ENCODE data around the gene ANKRD34C. TPM values are rescaled to one million over a fixed set of nuclear protein-coding genes. Genes with fewer than 3 reads are reported as not detected.

The ANKRD34C gene
- total and polyA plus RNA-seq, 2 of the 8 experiments (the other 6 are each of a cell fraction or from before 2014, with no cell fraction given), result 0.02 TPM; not detected in 1

GRCh38 chr15:79321876-79322275 lies 39.4 kb downstream of the ANKRD34C start:
- FAIRE-seq, result no peak
- Histone ChIP-seq H3K56ac (replicated peaks; ENCODE audit: insufficient read length, low read depth, low read length) (no peak overlapping the region), H4K91ac (replicated peaks; ENCODE audit: insufficient read length, low read length) (no peak overlapping the region), H3K36me3 (ENCODE audit: control insufficient read depth in 2 of 4, insufficient read depth in 4 of 4, low read length in 3 of 4) (peaks cover 4 to 51% (median 29%) of the 10 kb centered on the region in 4 experiments; a peak in 7 of 8 replicates), H3K4me2 (ENCODE audit: insufficient read depth in 1 of 2, low read depth in 2 of 2, low read length in 2 of 2) (no peak overlapping the region), H3K27ac (ENCODE audit: low read depth, low read length) (no peak overlapping the region), H3K9ac (replicated peaks in 1 of 4; ENCODE audit: extremely low read depth in 1 of 4, low read depth in 3 of 4, low read length in 3 of 4) (no peak overlapping the region), H3K27me3 (replicated peaks in 1 of 4; ENCODE audit: control insufficient read depth in 3 of 4, extremely low read depth in 1 of 4, insufficient read depth in 3 of 4, low read length in 3 of 4) (no peaks in the 10 kb centered on the region), H3K18ac (ENCODE audit: extremely low read depth, low read length) (no peak overlapping the region), H3K9me3 (ENCODE audit: insufficient read depth in 2 of 2, low read depth in 1 of 2, low read length in 1 of 2) (peaks cover 3 to 7% of the 10 kb centered on the region in 2 experiments; a peak in 2 of 4 replicates), H3K23me2 (ENCODE audit: low read depth, low read length) (no peaks in the 10 kb centered on the region), H3K23ac (ENCODE audit: insufficient read length) (no peak overlapping the region), H2BK120ac (replicated peaks; ENCODE audit: low read depth, low read length) (no peak overlapping the region), H2BK20ac (ENCODE audit: low read length) (no peak overlapping the region), H2BK12ac (ENCODE audit: low read depth, low read length) (no peak overlapping the region), H3K14ac (ENCODE audit: insufficient read length) (no peak overlapping the region), H4K5ac (ENCODE audit: insufficient read length, low read depth, low read length) (no peak overlapping the region), H3K4me1 (replicated peaks in 1 of 4; ENCODE audit: control insufficient read depth in 3 of 4, insufficient read depth in 4 of 4, low read length in 3 of 4) (no peaks in the 10 kb centered on the region), H2AFZ (ENCODE audit: low read length) (no peak overlapping the region), H3K79me1 (ENCODE audit: low read depth, low read length) (peaks cover 3% of the 10 kb centered on the region; the same call in 1 of the 2 replicates), H3K4ac (replicated peaks; ENCODE audit: insufficient read length, low read depth, low read length) (no peak overlapping the region), H4K20me1 (replicated peaks in 1 of 2; ENCODE audit: control insufficient read depth in 1 of 2, insufficient read depth in 2 of 2, low read length in 2 of 2) (peaks cover 7 to 10% of the 10 kb centered on the region in 2 experiments), H4K8ac (ENCODE audit: extremely low read depth, insufficient read depth, low read length) (no peak overlapping the region), H3K4me3 (ENCODE audit: extremely low read depth in 1 of 4, insufficient read depth in 2 of 4, low read depth in 3 of 4, low read length in 4 of 4) (no peak overlapping the region), H2BK15ac (ENCODE audit: low read length) (no peak overlapping the region), H2AK5ac (ENCODE audit: low read depth, low read length) (no peak overlapping the region), H2BK5ac (ENCODE audit: low read depth, low read length) (no peak overlapping the region), H3K79me2 (ENCODE audit: control insufficient read depth in 1 of 2, insufficient read depth in 2 of 2, low read length in 2 of 2) (no peaks in the 10 kb centered on the region; a peak in 1 of 4 replicates)
- POLR2A ChIA-PET (ENCODE audit: partially characterized antibody), result no interaction called here
- CTCF ChIA-PET (ENCODE audit: partially characterized antibody), result interaction anchor here (1.3 kb wide), 1 partner anchor 10 kb away, joined by 4 read pairs; no protein-coding TSS in a partner anchor
- DNase-seq (ENCODE audit: low read depth in 1 of 2, low spot score in 2 of 2), result no peak
- 98% methylated on average over 13 of the region's 14 CpGs; no CpG with 5 or more reads in 1 of the 2 experiments for WGBS, 2 experiments (ENCODE audit: extremely low coverage in 1 of 2, insufficient coverage in 1 of 2, insufficient read length in 1 of 2, insufficient replicate concordance in 2 of 2, low coverage in 1 of 2, low lambda C conversion rate in 2 of 2, missing lambda C conversion rate in 1 of 2)
- no peak for TF ChIP-seq EZH2 (IDR thresholded peaks at IDR 0.05; ENCODE audit: low read depth, low read length, severe bottlenecking)
- no peak for TF ChIP-seq TAF1 (IDR thresholded peaks at IDR 0.05; ENCODE audit: low read depth, low read length)
- no peak for TF ChIP-seq E2F6 (IDR thresholded peaks at IDR 0.05)
- no peak for TF ChIP-seq ATF3 (IDR thresholded peaks at IDR 0.05; ENCODE audit: insufficient read depth, low read depth, low read length)
- TF ChIP-seq CHD2 (IDR thresholded peaks at IDR 0.05; ENCODE audit: low read length), result no peak
- no peak for TF ChIP-seq GABPA (IDR thresholded peaks at IDR 0.05; ENCODE audit: borderline replicate concordance, insufficient read depth, low read length)
- TF ChIP-seq MAX (IDR thresholded peaks at IDR 0.05), result no peak
- TF ChIP-seq CHD1 (IDR thresholded peaks at IDR 0.05; ENCODE audit: low read depth, low read length), result no peak
- no peak for TF ChIP-seq SIN3A (conservative IDR thresholded peaks at IDR 0.05 in 1 of 2, IDR thresholded peaks at IDR 0.05 in 1 of 2; ENCODE audit: low read depth in 1 of 2, low read length in 2 of 2)
- TF ChIP-seq CEBPB (IDR thresholded peaks at IDR 0.05; ENCODE audit: low read depth, low read length), result no peak
- TF ChIP-seq KDM1A (IDR thresholded peaks at IDR 0.05; ENCODE audit: borderline replicate concordance, low read length), result no peak
- TF ChIP-seq MAFK (IDR thresholded peaks at IDR 0.05; ENCODE audit: low read depth, low read length), result no peak
- no peak for TF ChIP-seq TEAD4 (IDR thresholded peaks at IDR 0.05; ENCODE audit: low read depth, low read length)
